Uterus (tissue), 2 donors: ENCODE results near the gene HIF1AN.

Experiments
- CTCF ChIP-seq, 4 experiments: fragments of 200-600 bp in 2 of 4; fragments of 450-650 bp in 2 of 4; sonication (generic) in 2 of 4; IDR thresholded peaks; one replicate each; pipeline ENCODE4 v1.5.1; 2016 to 2019; ENCODE audit warnings: antibody characterized with exemption in 4 of 4, mild to moderate bottlenecking in 2 of 4, moderate library complexity in 1 of 4
- POLR2A ChIP-seq, 2 donors: fragments of 450-650 bp; IDR thresholded peaks; one replicate each; pipeline ENCODE4 v1.6.1; 2016; ENCODE audit warnings: antibody characterized with exemption in 2 of 2, mild to moderate bottlenecking in 1 of 2, moderate library complexity in 1 of 2

- TF ChIP-seq CTCF (IDR thresholded peaks at IDR 0.05): no peak
- TF ChIP-seq POLR2A (IDR thresholded peaks at IDR 0.05): no peak
Observed at GRCh38 chr10:100575585-100576281, 40.0 kb downstream of the HIF1AN start.
